Karpas-422 (cell line): ENCODE data around the gene SOX4. TPM values are rescaled to one million over a fixed set of nuclear protein-coding genes. Genes with fewer than 3 reads are reported as not detected.

ENCODE experiments used
- DNase-seq: peaks from one replicate; pipeline ENCODE4 v3.0.0-alpha.2; 2015
- H2AFZ ChIP-seq: fragments of 200-600 bp; sonication (generic); 2 replicates; pipeline ENCODE4 v1.6.1; 2014; ENCODE audit warnings: antibody characterized with exemption, low read length, mixed read lengths
- H3K27ac ChIP-seq: fragments of 200-600 bp; sonication (generic); 2 replicates; pipeline ENCODE4 v1.5.1; 2014; ENCODE audit warnings: mild to moderate bottlenecking, low read length, moderate library complexity
- H3K27me3 ChIP-seq: fragments of 200-600 bp; sonication (generic); 2 replicates; pipeline ENCODE4 v1.6.1; 2014; ENCODE audit warnings: low read length, mixed read lengths
- H3K36me3 ChIP-seq: fragments of 200-600 bp; sonication (generic); 2 replicates; pipeline ENCODE4 v1.6.1; 2014; ENCODE audit warnings: low read length, mixed read lengths; ENCODE audit not compliant: insufficient read depth
- H3K4me1 ChIP-seq: fragments of 200-600 bp; sonication (generic); 2 replicates; pipeline ENCODE4 v1.6.1; 2014; ENCODE audit warnings: mild to moderate bottlenecking, low read length, mixed read lengths
- H3K4me2 ChIP-seq: fragments of 200-600 bp; sonication (generic); 2 replicates; pipeline ENCODE4 v1.6.1; 2014; ENCODE audit warnings: low read length, low read depth, mild to moderate bottlenecking; ENCODE audit not compliant: poor library complexity, severe bottlenecking
- H3K4me3 ChIP-seq: fragments of 200-600 bp; sonication (generic); 2 replicates; pipeline ENCODE4 v1.5.1; 2014; ENCODE audit warnings: mild to moderate bottlenecking, antibody characterized with exemption, low read length, mixed read lengths
- H3K79me2 ChIP-seq: fragments of 200-600 bp; sonication (generic); 2 replicates; pipeline ENCODE4 v1.6.1; 2014; ENCODE audit warnings: mild to moderate bottlenecking, low read length, mixed read lengths
- H3K9ac ChIP-seq: fragments of 200-600 bp; sonication (generic); 2 replicates; pipeline ENCODE4 v1.6.0; 2014; ENCODE audit warnings: low read length
- H3K9me2 ChIP-seq: fragments of 200-600 bp; sonication (generic), shearing (Covaris generic); replicated peaks from 2 replicates; pipeline ENCODE4 v1.6.0; 2014; ENCODE audit warnings: mild to moderate bottlenecking, low read length, moderate library complexity; ENCODE audit not compliant: insufficient read depth
- H3K9me3 ChIP-seq: fragments of 300-700, 200-600 bp; sonication (generic); 2 replicates; pipeline ENCODE4 v1.6.1; 2014; ENCODE audit warnings: low read length, mixed read lengths
- H4K20me1 ChIP-seq: fragments of 200-600 bp; sonication (generic); 2 replicates; pipeline ENCODE4 v1.6.1; 2014; ENCODE audit warnings: mild to moderate bottlenecking, antibody characterized with exemption, low read length, low read depth; ENCODE audit not compliant: insufficient read depth
- small RNA-seq: library from RNA; depleted of rRNA; stranded (forward); fragments of <200 nt; gene quantifications from one replicate; pipeline ENCODE3, GENCODE V24; 2014
- total RNA-seq: library from RNA; depleted of rRNA; stranded (reverse); fragments of >200 nt; shearing (Covaris generic); gene quantifications from 2 replicates; pipeline ENCODE4 v1.2.3, GENCODE V29; 2014; ENCODE audit warnings: low replicate concordance

SOX4 gene
- total RNA-seq, 1 experiment from 2014 or later: 5.3 TPM

DNA sequence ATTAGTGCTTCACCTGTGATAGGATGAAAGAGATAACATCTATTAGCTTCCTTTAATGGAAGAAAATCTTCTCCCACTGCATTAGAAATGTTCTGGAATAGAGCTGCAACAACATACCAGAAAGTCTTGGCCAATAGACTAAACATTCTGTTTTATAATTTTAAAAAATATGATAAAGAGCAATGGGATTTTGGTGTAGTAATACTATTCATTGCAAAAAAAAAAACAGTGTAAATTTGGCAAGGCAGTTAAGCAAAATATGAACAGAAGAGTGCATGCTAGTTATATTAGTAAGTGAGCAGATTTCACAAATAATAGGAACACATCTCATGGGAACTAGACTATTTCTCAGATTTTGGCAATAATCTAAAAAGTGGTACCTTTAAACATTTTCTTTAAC lies 43.3 kb downstream of the SOX4 start:
- H3K27me3 ChIP-seq: no peaks in the 10 kb centered on the region
- no peak for DNase-seq
- H3K9me3 ChIP-seq: no peaks in the 10 kb centered on the region
- H4K20me1 ChIP-seq: no peaks in the 10 kb centered on the region
- H2AFZ ChIP-seq: no peak overlapping the region
- no peaks in the 10 kb centered on the region for H3K36me3 ChIP-seq
- no peak overlapping the region for H3K4me3 ChIP-seq
- no peaks in the 10 kb centered on the region for H3K79me2 ChIP-seq
- H3K4me1 ChIP-seq: no peaks in the 10 kb centered on the region
- no peak overlapping the region for H3K4me2 ChIP-seq
- no peak overlapping the region for H3K9ac ChIP-seq
- H3K27ac ChIP-seq: no peak overlapping the region
- no peaks in the 10 kb centered on the region for H3K9me2 ChIP-seq

DNA sequence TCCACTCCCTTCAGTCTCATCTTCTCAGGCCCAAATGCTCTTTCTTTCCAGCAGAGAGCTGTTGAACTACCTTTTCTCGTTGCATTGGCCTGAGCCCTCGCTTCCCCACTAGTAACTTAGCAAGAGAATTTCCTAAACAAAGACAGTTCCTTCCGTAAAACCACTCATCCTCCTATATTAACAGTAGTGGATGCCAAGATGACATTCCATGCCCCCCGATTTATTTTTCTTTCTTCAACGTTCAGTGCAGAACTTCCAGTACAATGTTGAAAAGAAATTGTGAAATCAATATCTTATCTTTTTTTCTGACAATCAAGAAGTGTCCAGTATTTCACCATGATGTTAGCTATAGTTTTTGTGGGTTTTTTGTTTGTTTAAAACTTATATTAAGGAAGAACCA lies 45.8 kb downstream of the SOX4 start:
- DNase-seq: no peak
- Histone ChIP-seq H3K79me2 (no peaks in the 10 kb centered on the region), H3K27ac (no peak overlapping the region), H3K4me3 (no peak overlapping the region), H3K4me1 (no peaks in the 10 kb centered on the region), H2AFZ (no peak overlapping the region), H3K9me3 (no peaks in the 10 kb centered on the region), H3K4me2 (no peak overlapping the region), H3K27me3 (no peaks in the 10 kb centered on the region), H3K36me3 (no peaks in the 10 kb centered on the region), H4K20me1 (no peaks in the 10 kb centered on the region), H3K9ac (no peak overlapping the region), H3K9me2 (no peaks in the 10 kb centered on the region)

Small RNA genes within 50 kb of the gene (small RNA-seq; reads per million reads assigned to genes)
- gene BOLA2P3: not detected
